Body of pancreas (tissue), 4 donors: ENCODE measurements around the gene FBXL17.

Source experiments
- CTCF ChIP-seq, 7 experiments: fragments of 450-650 bp in 4 of 7; fragments of 200-600 bp in 3 of 7; sonication (generic) in 3 of 7; IDR thresholded peaks; one replicate each; pipeline ENCODE4 v1.5.1; 2016 to 2019; ENCODE audit warnings: antibody characterized with exemption in 7 of 7
- POLR2A ChIP-seq, 3 donors: fragments of 450-650 bp; IDR thresholded peaks; one replicate each; pipeline ENCODE4 v1.6.1; 2016; ENCODE audit warnings: antibody characterized with exemption in 3 of 3, mild to moderate bottlenecking in 2 of 3

GRCh38 chr5:107936515-107936914 is 445.4 kb downstream of the FBXL17 start:
- TF ChIP-seq CTCF (IDR thresholded peaks at IDR 0.05) (no peak), POLR2A (IDR thresholded peaks at IDR 0.05) (no peak)
